Peyer's patch (tissue), 4 donors: Measurements from ENCODE around the gene GNG7.

Experiments used
- POLR2A ChIP-seq, 2 donors: fragments of 450-650 bp; IDR thresholded peaks; one replicate each; pipeline ENCODE4 v1.5.1; 2017; ENCODE audit warnings: antibody characterized with exemption in 2 of 2, mild to moderate bottlenecking in 2 of 2, moderate library complexity in 2 of 2
- TF ChIP-seq, protein P1 (sequence below), 6 experiments: fragments of 450-650 bp in 4 of 6; fragments of 200-600 bp in 2 of 6; sonication (generic) in 1 of 6; IDR thresholded peaks; one replicate each; pipeline ENCODE4 v1.5.1; 2017 to 2019; ENCODE audit warnings: antibody characterized with exemption in 6 of 6, mild to moderate bottlenecking in 3 of 6, moderate library complexity in 1 of 6

DNA sequence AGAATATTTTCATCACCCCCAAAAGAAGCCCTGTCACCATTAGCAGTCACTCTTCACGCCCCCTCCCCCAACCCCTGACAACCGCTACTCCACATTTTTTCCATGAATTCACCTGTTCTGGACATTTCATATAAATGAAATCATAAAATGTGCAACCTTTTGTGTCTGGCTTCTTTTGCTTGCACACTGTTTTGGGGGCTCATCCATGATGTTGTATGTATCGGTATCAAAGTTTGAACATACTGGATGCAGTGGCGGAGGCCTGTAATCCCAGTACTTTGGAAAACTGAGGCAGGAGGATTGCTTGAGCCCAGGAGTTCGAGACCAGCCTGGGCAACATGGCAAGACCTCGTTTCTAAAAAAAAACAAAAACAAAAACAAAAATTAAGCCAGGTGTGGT, 219.4 kb downstream of the GNG7 start:
- TF ChIP-seq, protein P1, sequence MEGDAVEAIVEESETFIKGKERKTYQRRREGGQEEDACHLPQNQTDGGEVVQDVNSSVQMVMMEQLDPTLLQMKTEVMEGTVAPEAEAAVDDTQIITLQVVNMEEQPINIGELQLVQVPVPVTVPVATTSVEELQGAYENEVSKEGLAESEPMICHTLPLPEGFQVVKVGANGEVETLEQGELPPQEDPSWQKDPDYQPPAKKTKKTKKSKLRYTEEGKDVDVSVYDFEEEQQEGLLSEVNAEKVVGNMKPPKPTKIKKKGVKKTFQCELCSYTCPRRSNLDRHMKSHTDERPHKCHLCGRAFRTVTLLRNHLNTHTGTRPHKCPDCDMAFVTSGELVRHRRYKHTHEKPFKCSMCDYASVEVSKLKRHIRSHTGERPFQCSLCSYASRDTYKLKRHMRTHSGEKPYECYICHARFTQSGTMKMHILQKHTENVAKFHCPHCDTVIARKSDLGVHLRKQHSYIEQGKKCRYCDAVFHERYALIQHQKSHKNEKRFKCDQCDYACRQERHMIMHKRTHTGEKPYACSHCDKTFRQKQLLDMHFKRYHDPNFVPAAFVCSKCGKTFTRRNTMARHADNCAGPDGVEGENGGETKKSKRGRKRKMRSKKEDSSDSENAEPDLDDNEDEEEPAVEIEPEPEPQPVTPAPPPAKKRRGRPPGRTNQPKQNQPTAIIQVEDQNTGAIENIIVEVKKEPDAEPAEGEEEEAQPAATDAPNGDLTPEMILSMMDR (IDR thresholded peaks at IDR 0.05) = no peak
- no peak for TF ChIP-seq POLR2A (IDR thresholded peaks at IDR 0.05)
